GM20000 (cell line): ENCODE measurements around the gene FGF4.

Experiments used
- DNase-seq: peaks from one replicate; pipeline ENCODE4 v3.0.0; 2012; ENCODE audit warnings: low spot score
- TF ChIP-seq, protein P1 (sequence below): IDR thresholded peaks from 2 replicates; pipeline ENCODE4 v1.5.1; 2012; ENCODE audit warnings: mild to moderate bottlenecking, control low read depth; ENCODE audit errors: extremely low read depth, missing control alignments

The FGF4 gene

DNA sequence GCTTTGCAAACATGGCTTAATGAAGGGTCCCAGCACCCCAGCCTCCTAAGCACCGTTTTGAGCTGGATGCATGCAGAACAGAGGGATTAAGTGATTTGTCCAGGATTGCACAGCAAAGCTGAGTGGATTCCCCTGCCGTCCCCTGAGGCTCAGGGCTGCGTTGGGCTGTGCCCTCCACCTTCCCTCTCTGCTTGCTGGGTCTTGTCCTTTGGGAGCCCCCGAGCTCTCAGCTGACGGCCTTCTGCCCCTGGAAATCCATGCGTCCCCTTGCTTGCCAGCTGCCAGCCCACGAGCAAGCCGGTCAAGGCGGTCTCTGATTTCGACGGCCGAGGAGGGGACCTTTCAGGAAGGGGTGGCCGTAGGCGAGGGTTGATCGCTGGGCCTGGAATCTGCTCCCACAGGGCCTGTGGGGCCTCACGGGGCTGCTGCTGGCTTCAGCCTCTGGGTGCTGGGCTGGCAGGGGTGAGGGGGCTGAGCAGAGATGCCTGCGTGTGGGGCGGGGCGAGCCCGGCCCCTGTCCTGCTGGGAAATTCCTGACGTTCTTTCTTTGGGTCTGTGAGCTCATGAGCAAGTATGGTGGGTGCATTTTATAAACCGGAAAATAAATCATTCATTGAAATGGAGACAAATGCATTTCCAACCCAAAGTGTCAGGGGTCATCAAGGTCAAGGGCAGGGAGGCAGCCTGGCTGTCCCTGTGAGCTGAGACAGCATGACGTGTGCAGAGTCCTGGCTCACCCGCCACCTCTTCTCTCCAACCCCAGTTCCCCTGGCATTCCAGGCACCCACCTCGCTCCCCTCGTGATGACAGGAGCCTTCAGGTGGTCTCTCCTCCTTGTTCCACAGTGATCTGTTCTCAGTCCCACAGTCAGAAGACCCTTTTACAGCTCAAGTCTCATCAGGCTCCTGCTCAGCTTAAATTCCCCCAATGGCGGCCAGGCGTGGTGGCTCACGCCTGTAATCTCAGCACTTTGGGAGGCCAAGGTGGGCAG lies 28.1 kb downstream of the FGF4 start:
- TF ChIP-seq, protein P1, sequence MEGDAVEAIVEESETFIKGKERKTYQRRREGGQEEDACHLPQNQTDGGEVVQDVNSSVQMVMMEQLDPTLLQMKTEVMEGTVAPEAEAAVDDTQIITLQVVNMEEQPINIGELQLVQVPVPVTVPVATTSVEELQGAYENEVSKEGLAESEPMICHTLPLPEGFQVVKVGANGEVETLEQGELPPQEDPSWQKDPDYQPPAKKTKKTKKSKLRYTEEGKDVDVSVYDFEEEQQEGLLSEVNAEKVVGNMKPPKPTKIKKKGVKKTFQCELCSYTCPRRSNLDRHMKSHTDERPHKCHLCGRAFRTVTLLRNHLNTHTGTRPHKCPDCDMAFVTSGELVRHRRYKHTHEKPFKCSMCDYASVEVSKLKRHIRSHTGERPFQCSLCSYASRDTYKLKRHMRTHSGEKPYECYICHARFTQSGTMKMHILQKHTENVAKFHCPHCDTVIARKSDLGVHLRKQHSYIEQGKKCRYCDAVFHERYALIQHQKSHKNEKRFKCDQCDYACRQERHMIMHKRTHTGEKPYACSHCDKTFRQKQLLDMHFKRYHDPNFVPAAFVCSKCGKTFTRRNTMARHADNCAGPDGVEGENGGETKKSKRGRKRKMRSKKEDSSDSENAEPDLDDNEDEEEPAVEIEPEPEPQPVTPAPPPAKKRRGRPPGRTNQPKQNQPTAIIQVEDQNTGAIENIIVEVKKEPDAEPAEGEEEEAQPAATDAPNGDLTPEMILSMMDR, result no peak
- DNase-seq, result no peak

DNA sequence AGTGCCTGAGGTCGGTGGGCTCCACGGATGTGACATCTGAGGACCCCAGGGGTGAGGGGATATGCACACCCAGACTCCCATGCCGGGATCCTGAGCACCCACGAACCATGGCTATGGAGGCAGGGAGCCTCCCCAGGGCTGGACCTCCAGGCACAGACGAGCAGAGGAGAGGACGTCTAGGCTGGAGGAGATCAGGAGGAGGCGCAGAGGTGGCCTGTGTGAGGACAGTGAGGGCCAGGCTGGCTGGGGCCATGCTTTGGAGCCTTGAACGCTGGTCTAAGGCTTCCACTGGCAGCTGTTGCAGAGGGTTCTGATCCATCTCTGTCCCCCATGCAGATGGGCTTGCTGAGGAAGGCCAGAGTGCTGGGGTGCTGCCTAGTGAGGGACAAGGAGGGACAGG lies 29.0 kb downstream of the FGF4 start:
- TF ChIP-seq, protein P1, result no peak
- DNase-seq, result no peak

DNA sequence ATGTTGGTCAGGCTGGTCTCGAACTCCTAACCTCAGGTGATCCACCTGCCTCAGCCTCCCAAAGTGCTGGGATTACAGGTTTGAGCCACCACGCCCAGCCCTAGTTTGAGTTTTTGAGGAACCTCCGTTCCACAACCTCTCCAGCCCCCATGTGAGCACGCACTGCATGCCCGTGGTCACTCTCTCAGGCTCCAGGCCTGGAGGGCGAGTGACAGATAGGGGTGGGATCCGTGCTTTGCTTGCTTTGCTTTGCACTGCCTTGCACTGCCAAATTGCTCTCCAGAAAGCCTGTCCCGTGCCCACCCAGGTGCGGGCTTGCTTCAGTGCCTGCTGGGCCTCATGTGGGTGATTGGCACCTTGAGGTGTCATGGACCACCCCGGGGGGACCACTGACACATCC lies 29.9 kb downstream of the FGF4 start:
- TF ChIP-seq, protein P1, result no peak
- DNase-seq, result no peak

DNA sequence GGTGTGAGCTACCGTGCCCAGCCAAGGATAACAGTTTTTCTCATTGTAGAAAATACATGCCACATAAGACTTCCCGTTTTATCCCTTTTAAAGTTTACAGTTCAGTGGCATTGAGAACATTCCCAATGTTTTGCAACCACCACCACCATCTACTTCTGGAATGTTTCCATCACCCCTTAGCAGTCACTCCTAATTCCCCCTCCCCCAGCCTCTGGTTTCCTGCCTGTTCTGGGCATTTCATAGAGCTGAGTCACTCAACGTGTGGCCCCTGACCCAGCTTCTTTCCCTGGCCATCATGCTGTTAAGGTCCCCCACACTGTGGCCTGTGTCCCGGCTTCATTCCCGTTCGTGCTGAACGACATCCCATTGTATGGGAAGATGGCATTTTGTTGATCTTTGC lies 30.7 kb downstream of the FGF4 start:
- DNase-seq, result no peak
- TF ChIP-seq, protein P1, result no peak

DNA sequence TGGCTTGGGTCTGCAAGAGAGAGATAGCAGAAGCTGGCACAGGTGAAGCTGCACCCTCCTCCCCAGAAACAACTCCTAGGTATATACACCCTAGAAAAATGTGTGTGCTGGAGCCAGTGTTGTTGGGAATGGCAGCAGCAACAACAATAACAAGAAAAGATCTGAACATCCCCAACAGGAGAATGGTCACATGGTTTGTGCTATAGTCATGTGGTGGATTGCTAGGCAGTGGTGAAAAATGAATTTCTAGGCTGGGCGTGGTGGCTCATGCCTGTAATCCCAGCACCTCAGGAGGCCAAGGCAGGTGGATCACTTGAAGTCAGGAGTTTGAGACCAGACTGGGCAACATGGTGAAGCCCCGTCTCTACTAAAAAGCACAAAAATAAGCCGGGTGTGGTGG lies 40.3 kb downstream of the FGF4 start:
- TF ChIP-seq, protein P1, result no peak
- no peak for DNase-seq

DNA sequence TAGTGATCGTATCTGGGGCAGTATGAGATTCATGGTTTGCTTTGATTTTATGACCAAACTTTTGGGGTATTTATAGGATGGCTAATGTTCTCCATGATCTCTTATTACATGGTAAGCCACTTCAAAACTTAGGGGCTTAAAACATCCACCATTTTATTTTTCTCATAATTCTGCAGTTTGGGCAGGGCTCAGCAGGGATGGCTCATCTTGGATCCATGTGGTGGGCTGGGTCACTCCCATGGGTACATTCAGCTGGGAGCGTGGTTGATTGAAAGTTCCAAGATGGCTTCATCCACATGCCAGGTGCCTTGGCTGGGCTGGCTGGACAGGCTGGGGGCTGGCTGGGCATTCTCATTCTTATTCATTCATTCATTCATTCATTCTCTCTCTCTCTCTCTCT lies 40.8 kb downstream of the FGF4 start:
- TF ChIP-seq, protein P1, result no peak

DNA sequence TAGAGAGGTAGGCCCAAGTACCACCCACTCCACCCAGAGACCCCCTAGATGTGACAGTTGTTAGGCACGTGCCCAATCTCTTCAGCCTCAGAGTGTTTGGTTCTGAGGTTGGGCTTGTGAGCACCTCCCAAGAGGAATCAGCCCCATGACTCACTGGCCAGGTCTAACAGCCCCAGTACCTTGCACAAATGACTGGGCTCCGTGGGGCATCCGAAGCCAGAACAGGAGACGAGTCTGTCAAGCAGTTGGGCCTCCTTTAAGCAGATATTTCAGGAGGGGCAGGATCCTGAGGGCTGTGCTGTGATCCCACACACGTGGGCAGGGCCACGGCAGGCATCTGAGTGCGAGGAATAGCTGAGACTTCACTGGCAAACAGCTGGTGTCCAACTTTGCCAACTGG lies 42.2 kb downstream of the FGF4 start:
- DNase-seq, result no peak

More for the DNA sequence above, 40.8 kb downstream of the FGF4 start:
- no peak for DNase-seq

More for the DNA sequence above, 42.2 kb downstream of the FGF4 start:
- TF ChIP-seq, protein P1, result no peak
